ENCODE data around the gene CD19. TPM values are rescaled to one million over a fixed set of nuclear protein-coding genes. Genes with fewer than 3 reads are reported as not detected.
"Not testable (repeated sequence)": the region's sequence is repeated elsewhere in the genome, so short reads cannot be mapped to it uniquely, and the experiment has no call there.

The CD19 gene
- total RNA-seq, 1 experiment from 2014 or later, result not detected

DNA sequence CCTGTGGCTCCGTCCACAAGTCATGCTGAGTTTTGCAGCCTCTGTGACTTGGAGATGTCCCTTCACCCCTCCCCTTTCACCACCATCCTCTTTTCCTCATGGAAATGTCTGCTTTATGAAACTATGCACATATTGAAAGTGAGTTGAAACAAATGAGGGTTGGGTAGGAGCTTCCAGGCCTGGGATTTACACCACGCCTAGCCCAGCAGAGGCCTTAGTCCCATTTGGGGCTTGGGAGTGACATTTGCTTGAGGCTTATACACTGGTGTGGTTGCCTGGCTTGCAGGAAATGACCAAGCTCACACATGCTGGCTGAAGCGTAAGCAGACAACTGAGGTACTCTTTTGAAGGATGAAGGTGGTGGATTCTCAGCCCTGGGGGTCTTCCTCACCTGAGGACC is 32.3 kb downstream of the CD19 start:
- CTCF ChIA-PET, result no interaction called here
- Mint-ChIP-seq H3K27me3 (ENCODE audit: unreplicated experiment) (no peaks in the 10 kb centered on the region), H3K27ac (ENCODE audit: unreplicated experiment) (no peak overlapping the region), H3K4me1 (ENCODE audit: low read depth, unreplicated experiment) (no peaks in the 10 kb centered on the region), H3K4me3 (ENCODE audit: low read depth, unreplicated experiment) (no peak overlapping the region), H3K36me3 (ENCODE audit: insufficient read depth, unreplicated experiment) (peaks cover 29% of the 10 kb centered on the region), H3K9me3 (ENCODE audit: low read depth, unreplicated experiment) (no peaks in the 10 kb centered on the region)
- no TSS peak for BruUV-seq (replicated peaks)
- DNase-seq, result no peak
- TF ChIP-seq, protein P1, sequence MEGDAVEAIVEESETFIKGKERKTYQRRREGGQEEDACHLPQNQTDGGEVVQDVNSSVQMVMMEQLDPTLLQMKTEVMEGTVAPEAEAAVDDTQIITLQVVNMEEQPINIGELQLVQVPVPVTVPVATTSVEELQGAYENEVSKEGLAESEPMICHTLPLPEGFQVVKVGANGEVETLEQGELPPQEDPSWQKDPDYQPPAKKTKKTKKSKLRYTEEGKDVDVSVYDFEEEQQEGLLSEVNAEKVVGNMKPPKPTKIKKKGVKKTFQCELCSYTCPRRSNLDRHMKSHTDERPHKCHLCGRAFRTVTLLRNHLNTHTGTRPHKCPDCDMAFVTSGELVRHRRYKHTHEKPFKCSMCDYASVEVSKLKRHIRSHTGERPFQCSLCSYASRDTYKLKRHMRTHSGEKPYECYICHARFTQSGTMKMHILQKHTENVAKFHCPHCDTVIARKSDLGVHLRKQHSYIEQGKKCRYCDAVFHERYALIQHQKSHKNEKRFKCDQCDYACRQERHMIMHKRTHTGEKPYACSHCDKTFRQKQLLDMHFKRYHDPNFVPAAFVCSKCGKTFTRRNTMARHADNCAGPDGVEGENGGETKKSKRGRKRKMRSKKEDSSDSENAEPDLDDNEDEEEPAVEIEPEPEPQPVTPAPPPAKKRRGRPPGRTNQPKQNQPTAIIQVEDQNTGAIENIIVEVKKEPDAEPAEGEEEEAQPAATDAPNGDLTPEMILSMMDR (IDR thresholded peaks at IDR 0.05; ENCODE audit: unreplicated experiment), result no peak
- intact Hi-C loops (cut with micrococcal nuclease; ENCODE audit: unreplicated experiment), result no loop called here

DNA sequence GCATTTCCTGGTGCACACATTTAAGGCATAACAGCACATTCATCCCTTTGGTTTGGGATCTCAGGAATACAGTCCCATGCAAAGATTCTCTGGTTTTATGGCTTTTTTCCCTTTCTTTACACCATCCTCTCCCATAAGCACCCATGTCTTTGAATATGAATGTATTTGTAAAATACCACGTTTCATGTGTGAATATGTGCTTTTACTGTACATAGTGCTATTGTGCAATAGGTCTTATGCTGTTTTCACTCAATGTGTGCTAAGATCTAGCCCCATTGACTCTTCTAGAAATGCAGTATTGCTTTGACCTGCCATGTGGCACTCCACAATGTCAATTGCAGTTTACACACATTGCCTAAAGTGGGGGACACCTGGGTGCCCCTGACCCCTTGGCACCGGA is 32.7 kb downstream of the CD19 start:
- CTCF ChIA-PET, result no interaction called here
- intact Hi-C loops (cut with micrococcal nuclease; ENCODE audit: unreplicated experiment), result no loop called here
- Mint-ChIP-seq H3K27ac (ENCODE audit: unreplicated experiment) (no peak overlapping the region), H3K9me3 (ENCODE audit: low read depth, unreplicated experiment) (no peaks in the 10 kb centered on the region), H3K4me3 (ENCODE audit: low read depth, unreplicated experiment) (no peak overlapping the region), H3K27me3 (ENCODE audit: unreplicated experiment) (no peaks in the 10 kb centered on the region), H3K36me3 (ENCODE audit: insufficient read depth, unreplicated experiment) (peaks cover 29% of the 10 kb centered on the region), H3K4me1 (ENCODE audit: low read depth, unreplicated experiment) (no peaks in the 10 kb centered on the region)
- TF ChIP-seq, protein P1 (IDR thresholded peaks at IDR 0.05; ENCODE audit: unreplicated experiment), result no peak
- no peak for DNase-seq
- no TSS peak for BruUV-seq (replicated peaks)

DNA sequence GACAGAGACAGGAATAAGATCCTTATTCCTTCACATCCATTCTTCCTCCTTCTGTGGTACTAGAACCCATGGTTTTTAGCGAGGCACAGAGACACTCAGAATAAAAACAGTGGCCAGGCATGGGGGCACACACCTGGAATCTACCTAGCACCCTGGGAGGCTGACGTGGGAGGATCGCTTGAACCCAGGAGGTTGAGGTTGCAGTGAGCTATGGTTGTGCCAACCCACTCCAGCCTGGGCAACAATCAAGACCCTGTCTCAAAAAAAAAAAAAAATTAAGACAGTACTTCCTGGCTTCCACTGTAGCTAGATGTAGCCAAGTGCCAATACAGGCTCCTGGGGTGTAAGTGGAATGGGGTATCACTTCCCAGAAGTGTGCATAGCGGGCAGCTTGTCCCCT is 35.4 kb downstream of the CD19 start:
- Mint-ChIP-seq H3K4me1 (ENCODE audit: low read depth, unreplicated experiment) (no peaks in the 10 kb centered on the region), H3K27ac (ENCODE audit: unreplicated experiment) (no peak overlapping the region), H3K27me3 (ENCODE audit: unreplicated experiment) (no peaks in the 10 kb centered on the region), H3K4me3 (ENCODE audit: low read depth, unreplicated experiment) (no peak overlapping the region), H3K36me3 (ENCODE audit: insufficient read depth, unreplicated experiment) (peaks cover 17% of the 10 kb centered on the region), H3K9me3 (ENCODE audit: low read depth, unreplicated experiment) (no peaks in the 10 kb centered on the region)
- intact Hi-C loops (cut with micrococcal nuclease; ENCODE audit: unreplicated experiment), result no loop called here
- DNase-seq, result no peak
- CTCF ChIA-PET, result no interaction called here
- TF ChIP-seq, protein P1 (IDR thresholded peaks at IDR 0.05; ENCODE audit: unreplicated experiment), result no peak
- BruUV-seq (replicated peaks), result no TSS peak

DNA sequence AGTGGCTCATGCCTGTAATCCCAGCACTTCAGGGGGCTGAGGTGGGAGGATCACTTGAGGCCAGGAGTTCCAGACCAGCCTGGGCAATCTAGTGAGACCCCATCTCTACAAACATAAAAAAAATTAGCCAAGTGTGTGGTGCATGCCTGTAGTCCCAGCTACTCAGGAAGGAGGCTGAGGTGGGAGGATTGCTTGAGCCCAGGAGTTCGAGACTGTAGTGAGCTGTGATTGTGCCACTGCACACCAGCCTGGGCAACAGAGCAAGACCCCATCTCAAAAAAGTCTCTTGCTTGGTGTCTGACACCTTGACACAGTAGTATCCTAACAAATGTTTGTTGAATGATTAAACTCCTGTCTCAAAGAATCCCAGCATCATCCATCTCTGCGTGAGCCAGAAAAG is 37.9 kb downstream of the CD19 start:
- BruUV-seq (replicated peaks); intact Hi-C loops (cut with micrococcal nuclease; ENCODE audit: unreplicated experiment); H3K9me3 Mint-ChIP-seq (ENCODE audit: low read depth, unreplicated experiment); H3K4me1 Mint-ChIP-seq (ENCODE audit: low read depth, unreplicated experiment); DNase-seq; H3K27ac Mint-ChIP-seq (ENCODE audit: unreplicated experiment); H3K4me3 Mint-ChIP-seq (ENCODE audit: low read depth, unreplicated experiment); H3K27me3 Mint-ChIP-seq (ENCODE audit: unreplicated experiment): not testable (repeated sequence)
- peaks cover 32% of the 10 kb centered on the region for H3K36me3 Mint-ChIP-seq (ENCODE audit: insufficient read depth, unreplicated experiment)
- CTCF ChIA-PET, result interaction anchor here (0.7 kb wide), 1 partner anchor 719 kb away, joined by 3 read pairs; no protein-coding TSS in a partner anchor

DNA sequence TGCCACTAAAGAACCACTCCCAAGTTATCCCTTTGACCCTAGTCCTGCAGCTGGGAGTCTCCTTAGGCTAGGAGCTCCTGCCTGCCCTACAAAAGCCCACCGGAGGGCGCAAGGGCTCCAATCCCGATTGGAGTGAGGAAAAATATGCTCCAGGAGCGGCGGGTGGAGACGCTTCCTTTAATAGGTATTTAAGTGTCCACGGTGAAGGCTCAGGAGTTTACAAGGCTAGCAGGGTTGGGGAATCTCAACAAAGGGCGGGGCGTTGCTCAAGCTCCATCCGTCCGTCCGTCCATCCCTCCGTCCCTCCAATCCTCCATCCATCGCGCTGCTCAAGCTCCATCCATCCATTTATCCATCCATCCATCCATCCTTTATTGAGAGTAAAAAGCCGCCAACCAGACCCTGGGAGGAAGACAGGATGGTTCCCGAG is 42.3 kb downstream of the CD19 start:
- H3K27ac Mint-ChIP-seq (ENCODE audit: unreplicated experiment), result peak overlapping the region; percentile 99
- H3K4me1 Mint-ChIP-seq (ENCODE audit: low read depth, unreplicated experiment), result peaks cover 24% of the 10 kb centered on the region
- H3K36me3 Mint-ChIP-seq (ENCODE audit: insufficient read depth, unreplicated experiment), result peaks cover 31% of the 10 kb centered on the region
- H3K4me3 Mint-ChIP-seq (ENCODE audit: low read depth, unreplicated experiment), result peak overlapping the region; percentile 99
- CTCF ChIA-PET, result interaction anchor here (0.6 to 0.9 kb wide), 3 partner anchors 9 to 846 kb away, joined by 3 to 8 read pairs (median 3); no protein-coding TSS in a partner anchor
- H3K27me3 Mint-ChIP-seq (ENCODE audit: unreplicated experiment), result no peaks in the 10 kb centered on the region
- intact Hi-C loops (cut with micrococcal nuclease; ENCODE audit: unreplicated experiment), result no loop called here
- TSS peak; percentile 99 for BruUV-seq (replicated peaks)
- H3K9me3 Mint-ChIP-seq (ENCODE audit: low read depth, unreplicated experiment), result no peaks in the 10 kb centered on the region
- TF ChIP-seq, protein P1 (IDR thresholded peaks at IDR 0.05; ENCODE audit: unreplicated experiment), result peak; percentile 55
- DNase-seq, result peak; percentile 70
